IPS-20b (cell line): Measurements from ENCODE around the gene PFDN1.

Source experiments
- H3K27ac ChIP-seq: one replicate; pipeline ENCODE4 v1.5.1; 2013; ENCODE audit warnings: low read length
- H3K27me3 ChIP-seq: 2 replicates; pipeline ENCODE4 v1.6.1; 2013; ENCODE audit warnings: mild to moderate bottlenecking, low read length, inconsistent platforms; ENCODE audit not compliant: insufficient read depth
- H3K36me3 ChIP-seq: 2 replicates; pipeline ENCODE4 v1.6.1; 2013; ENCODE audit warnings: low read depth, mild to moderate bottlenecking, inconsistent platforms, low read length, moderate library complexity; ENCODE audit not compliant: insufficient read depth
- H3K4me1 ChIP-seq: 2 replicates; pipeline ENCODE4 v1.6.1; 2013; ENCODE audit warnings: mild to moderate bottlenecking, control low read depth, inconsistent platforms, low read length, moderate library complexity; ENCODE audit not compliant: insufficient read depth
- H3K4me3 ChIP-seq: 2 replicates; pipeline ENCODE4 v1.5.1; 2013; ENCODE audit warnings: mild to moderate bottlenecking, low read length, inconsistent platforms
- H3K9ac ChIP-seq: 2 replicates; pipeline ENCODE4 v1.6.1; 2013; ENCODE audit warnings: low read depth, mild to moderate bottlenecking, inconsistent platforms, low read length, moderate library complexity
- H3K9me3 ChIP-seq: 2 replicates; pipeline ENCODE4 v1.6.1; 2013; ENCODE audit warnings: mild to moderate bottlenecking, low read depth, low read length, inconsistent platforms; ENCODE audit not compliant: insufficient read depth

PFDN1 gene

DNA sequence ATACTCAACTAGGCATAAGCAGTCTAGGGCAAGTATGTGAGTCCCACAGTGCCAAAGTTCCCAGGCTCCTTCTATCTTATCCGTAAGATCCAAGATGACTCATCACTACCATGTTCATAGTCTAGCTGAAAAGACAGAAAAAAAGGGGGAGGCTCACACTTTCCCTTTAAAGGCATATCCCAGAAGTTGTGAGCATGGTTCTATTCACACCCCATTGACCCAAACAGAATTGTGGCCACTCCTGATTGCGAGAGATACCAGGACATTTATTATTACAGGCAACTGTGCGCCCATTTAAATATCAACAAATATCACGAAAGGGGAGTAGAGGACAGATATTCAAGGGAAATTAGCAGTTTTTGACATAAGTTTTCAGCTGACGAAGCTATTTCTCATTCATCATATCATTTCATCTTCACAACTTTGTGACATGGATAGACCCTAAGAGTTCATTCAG, 8.1 kb upstream of the PFDN1 start:
- no peaks in the 10 kb centered on the region for H3K36me3 ChIP-seq
- H3K27me3 ChIP-seq: no peaks in the 10 kb centered on the region
- H3K9ac ChIP-seq: no peak overlapping the region
- H3K4me1 ChIP-seq: peaks cover 7% of the 10 kb centered on the region; the same call in 1 of the 2 replicates
- no peaks in the 10 kb centered on the region for H3K9me3 ChIP-seq
- no peak overlapping the region for H3K4me3 ChIP-seq
- H3K27ac ChIP-seq: no peak overlapping the region

DNA sequence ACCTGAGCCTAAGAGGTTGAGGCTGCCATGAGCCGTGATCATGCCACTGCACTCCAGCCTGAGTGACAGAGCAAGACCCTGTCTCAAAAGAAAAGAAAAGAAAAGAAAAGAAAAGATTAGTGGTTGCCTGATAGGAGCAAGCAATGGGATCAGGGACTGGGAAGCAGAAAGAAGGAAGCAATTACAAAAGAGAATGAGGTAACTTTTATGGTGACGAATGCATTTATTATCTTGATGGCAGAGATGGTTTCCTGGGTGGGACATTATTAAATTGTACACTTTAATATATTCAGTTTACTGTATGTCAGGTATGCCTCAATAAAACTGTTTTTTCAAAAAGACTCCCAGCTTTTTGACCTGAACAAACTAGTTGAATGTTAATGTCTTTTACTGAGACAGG, 7.5 kb upstream of the PFDN1 start:
- H3K27ac ChIP-seq: no peak overlapping the region
- no peaks in the 10 kb centered on the region for H3K27me3 ChIP-seq
- no peak overlapping the region for H3K9ac ChIP-seq
- no peak overlapping the region for H3K4me3 ChIP-seq
- peaks cover 7% of the 10 kb centered on the region; the same call in 1 of the 2 replicates for H3K4me1 ChIP-seq
- no peaks in the 10 kb centered on the region for H3K36me3 ChIP-seq
- no peaks in the 10 kb centered on the region for H3K9me3 ChIP-seq

DNA sequence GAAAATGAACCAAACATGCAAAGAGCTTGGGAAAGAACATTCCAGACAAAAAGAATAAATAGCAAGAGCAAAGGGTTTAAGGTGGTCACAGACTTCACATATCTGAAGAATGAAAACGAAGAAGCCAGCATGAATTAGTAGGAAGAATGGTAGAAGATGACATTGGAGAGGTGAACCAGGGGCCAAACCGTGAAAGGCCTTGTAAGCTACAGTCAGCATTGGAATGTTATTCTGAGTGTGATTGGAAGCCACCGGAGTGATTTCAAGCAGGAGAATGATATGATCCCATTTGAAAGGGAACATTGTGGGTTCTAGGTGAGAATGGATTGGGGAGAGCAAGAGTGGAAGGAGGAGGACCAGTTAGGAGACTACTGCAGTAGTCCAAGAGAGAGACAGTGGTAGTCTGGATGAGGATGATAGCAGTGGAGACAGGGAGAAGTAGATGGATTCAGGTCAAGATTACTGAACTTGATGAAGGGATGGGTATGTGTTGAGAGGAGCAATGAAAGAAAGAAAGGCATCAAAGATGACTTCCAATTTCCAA, 6.9 kb upstream of the PFDN1 start:
- Histone ChIP-seq H3K9me3 (no peaks in the 10 kb centered on the region), H3K27ac (no peak overlapping the region), H3K36me3 (no peaks in the 10 kb centered on the region)

DNA sequence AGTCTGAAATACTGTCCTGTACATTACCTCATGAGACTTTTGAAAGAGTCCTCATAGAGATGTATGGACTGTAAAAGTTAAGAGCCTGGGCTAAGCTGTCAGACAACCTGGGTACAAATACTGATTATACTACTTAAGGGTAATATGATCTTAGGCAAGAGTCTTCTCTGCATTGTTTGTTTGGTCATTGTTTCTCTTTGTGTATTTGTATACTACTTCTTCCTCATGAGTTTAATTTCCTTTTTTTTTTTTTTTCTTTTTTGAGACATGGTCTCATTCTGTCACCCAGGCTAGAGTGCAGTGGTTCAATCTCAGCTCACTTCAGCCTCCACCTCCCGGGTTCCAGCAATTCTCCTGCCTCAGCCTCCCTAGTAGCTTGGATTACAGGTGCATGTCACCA, 2.6 kb upstream of the PFDN1 start:
- no peaks in the 10 kb centered on the region for H3K36me3 ChIP-seq
- H3K9me3 ChIP-seq: no peaks in the 10 kb centered on the region
- no peak overlapping the region for H3K27ac ChIP-seq
- H3K4me3 ChIP-seq: no peak overlapping the region
- peaks cover 6% of the 10 kb centered on the region; the same call in 1 of the 2 replicates for H3K4me1 ChIP-seq
- H3K27me3 ChIP-seq: no peaks in the 10 kb centered on the region
- no peak overlapping the region for H3K9ac ChIP-seq

More for the DNA sequence above, 6.9 kb upstream of the PFDN1 start:
- Histone ChIP-seq H3K9ac (no peak overlapping the region), H3K4me3 (no peak overlapping the region), H3K4me1 (peaks cover 7% of the 10 kb centered on the region; the same call in 1 of the 2 replicates), H3K27me3 (no peaks in the 10 kb centered on the region)

DNA sequence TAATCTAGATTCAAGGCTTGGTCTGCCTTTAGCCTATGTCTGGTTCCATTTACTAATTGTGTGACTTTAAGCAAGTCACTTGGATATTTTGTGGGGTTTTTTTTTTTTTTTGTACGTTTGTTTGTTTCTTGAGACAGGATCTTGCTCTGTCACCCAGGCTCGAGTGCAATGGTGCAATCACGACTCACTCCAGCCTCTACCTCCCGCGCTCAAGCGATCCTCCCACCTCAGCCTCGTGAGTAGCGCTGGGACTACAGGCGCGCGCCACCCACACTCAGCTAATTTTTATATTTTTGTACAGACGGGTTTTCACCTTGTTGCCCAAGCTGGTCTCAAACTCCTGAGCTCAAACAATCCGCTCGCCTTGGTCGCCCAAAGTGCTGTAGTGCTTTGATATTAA, 1.1 kb upstream of the PFDN1 start:
- H3K4me1 ChIP-seq: peaks cover 6% of the 10 kb centered on the region; the same call in 1 of the 2 replicates
- no peaks in the 10 kb centered on the region for H3K27me3 ChIP-seq
- no peak overlapping the region for H3K9ac ChIP-seq
- H3K4me3 ChIP-seq: no peak overlapping the region
- H3K27ac ChIP-seq: no peak overlapping the region
- H3K36me3 ChIP-seq: peaks cover 10% of the 10 kb centered on the region; the same call in 1 of the 2 replicates
- no peaks in the 10 kb centered on the region for H3K9me3 ChIP-seq

DNA sequence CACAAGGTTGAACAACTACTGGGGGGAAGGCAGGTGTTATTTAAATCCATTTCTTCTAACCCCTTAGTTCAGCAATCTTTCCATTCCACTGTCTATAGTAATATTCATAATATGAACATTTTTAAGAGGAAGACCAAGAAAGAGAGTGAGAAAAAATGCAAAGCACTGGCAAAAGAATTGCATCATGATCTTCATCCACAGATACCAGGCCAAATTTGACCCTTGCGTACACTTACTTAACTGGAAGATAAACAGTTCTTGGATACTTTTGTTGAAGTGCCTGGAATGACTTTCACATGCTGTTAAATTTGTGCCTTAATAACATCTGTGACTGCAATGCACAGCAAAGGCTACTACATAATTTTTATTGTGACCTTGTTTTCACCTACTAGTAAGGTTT, 1.8 kb downstream of the PFDN1 start:
- Histone ChIP-seq H3K4me1 (peaks cover 9% of the 10 kb centered on the region), H3K9ac (no peak overlapping the region), H3K36me3 (peaks cover 24% of the 10 kb centered on the region), H3K4me3 (no peak overlapping the region), H3K9me3 (no peaks in the 10 kb centered on the region), H3K27ac (no peak overlapping the region), H3K27me3 (no peaks in the 10 kb centered on the region)

DNA sequence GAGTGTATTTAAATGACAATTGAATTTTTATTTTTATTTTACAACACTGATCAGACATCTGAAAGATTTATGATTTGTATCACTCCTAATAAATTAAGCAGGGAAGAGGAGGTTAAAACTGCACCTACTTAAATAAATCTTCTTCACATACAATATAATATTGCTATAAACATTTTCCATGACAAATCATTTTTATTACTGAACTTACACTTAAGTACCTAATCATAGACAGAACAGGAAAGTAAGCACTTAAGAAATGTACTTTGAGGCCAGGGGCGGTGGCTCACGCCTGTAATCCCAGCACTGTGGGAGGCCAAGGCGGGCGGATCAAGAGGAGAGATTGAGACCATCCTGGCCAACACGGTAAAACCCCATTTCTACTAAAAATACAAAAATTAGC, 3.8 kb downstream of the PFDN1 start:
- H3K4me3 ChIP-seq: no peak overlapping the region
- H3K9ac ChIP-seq: no peak overlapping the region
- no peaks in the 10 kb centered on the region for H3K9me3 ChIP-seq
- peaks cover 24% of the 10 kb centered on the region for H3K36me3 ChIP-seq
- no peak overlapping the region for H3K27ac ChIP-seq
- H3K27me3 ChIP-seq: no peaks in the 10 kb centered on the region
- peaks cover 9% of the 10 kb centered on the region for H3K4me1 ChIP-seq

DNA sequence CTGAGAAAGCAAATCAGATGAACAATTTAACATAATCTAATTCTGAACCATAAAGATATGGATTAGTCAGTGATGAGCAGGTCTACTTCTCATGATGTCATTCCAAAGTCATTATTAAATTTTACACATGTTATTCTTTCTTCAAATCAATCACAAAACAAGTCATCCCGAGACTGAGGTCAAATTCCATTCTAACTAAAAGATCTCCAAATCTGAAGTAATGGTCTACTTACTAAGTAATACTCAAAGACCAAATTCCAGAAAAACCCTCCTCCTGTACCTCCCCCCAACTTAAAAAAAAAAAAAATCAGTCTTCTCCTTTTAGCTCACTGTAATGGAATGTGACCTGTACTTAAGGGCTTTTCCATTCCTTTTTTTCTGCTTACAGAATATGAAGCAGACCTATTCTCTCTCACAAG, 4.7 kb downstream of the PFDN1 start:
- no peaks in the 10 kb centered on the region for H3K27me3 ChIP-seq
- H3K9ac ChIP-seq: no peak overlapping the region
- H3K9me3 ChIP-seq: no peaks in the 10 kb centered on the region
- peaks cover 15% of the 10 kb centered on the region for H3K4me1 ChIP-seq
- peaks cover 24% of the 10 kb centered on the region for H3K36me3 ChIP-seq
- no peak overlapping the region for H3K27ac ChIP-seq
- H3K4me3 ChIP-seq: no peak overlapping the region

DNA sequence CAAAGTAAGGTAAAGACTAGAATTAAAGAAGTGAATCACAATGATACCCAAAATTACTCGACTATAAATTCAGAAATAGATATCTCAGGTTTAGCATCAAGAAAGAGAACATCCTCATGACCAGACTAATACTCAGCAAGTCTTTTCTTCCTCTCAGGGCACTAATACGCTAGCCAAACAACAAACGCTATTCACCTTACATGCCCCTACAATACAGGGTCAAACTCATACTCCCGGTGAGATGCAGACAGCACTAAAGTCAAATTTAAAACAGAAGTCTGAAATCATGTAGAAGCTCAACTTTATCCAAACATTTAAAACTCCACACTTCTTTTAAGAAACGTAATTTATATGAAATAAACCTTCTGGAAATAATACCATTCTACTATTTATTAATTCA, 5.6 kb downstream of the PFDN1 start:
- H3K9ac ChIP-seq: no peak overlapping the region
- no peaks in the 10 kb centered on the region for H3K27me3 ChIP-seq
- H3K9me3 ChIP-seq: no peaks in the 10 kb centered on the region
- H3K4me3 ChIP-seq: no peak overlapping the region
- no peak overlapping the region for H3K27ac ChIP-seq
- peaks cover 18% of the 10 kb centered on the region for H3K4me1 ChIP-seq
- H3K36me3 ChIP-seq: peaks cover 24% of the 10 kb centered on the region

DNA sequence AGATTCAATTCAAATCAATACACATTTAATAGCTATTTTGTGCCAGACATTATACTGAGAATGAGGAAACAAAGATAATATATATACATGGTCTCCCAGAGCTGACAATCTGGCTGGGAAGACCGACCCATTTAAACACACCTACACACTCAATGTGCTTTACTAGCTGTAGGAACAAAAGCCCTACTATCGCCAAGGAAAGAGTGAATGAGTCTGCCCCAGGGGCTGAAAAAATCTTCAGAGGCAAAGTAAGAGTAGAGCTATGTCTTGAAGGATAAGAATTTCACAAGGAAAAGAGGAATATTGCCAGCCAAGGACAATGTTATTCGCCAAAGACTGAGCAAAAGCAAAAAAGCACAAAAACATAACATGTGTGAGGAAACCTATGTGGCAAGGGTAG, 6.6 kb downstream of the PFDN1 start:
- Histone ChIP-seq H3K9me3 (no peaks in the 10 kb centered on the region), H3K36me3 (peaks cover 24% of the 10 kb centered on the region), H3K4me1 (peaks cover 13% of the 10 kb centered on the region; the same call in 1 of the 2 replicates), H3K27me3 (no peaks in the 10 kb centered on the region), H3K9ac (no peak overlapping the region), H3K27ac (no peak overlapping the region), H3K4me3 (no peak overlapping the region)

DNA sequence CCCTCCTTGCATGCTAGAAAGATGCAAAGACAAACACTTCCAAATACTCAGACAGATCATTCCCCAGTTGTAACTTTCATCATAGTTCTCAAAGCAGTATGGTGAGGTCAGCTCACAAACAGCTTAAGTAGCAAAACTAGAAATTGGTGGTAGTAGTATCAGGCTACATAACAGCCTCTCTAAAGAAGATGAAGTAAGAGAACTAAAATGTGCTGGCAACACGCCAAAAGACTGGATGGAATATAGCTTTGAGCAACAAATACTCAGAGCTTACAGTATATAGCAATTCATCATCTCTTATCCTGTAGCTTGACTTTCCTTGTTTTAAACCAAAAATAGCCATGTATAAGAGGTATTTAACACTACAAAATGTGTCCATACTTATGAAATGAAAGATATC, 7.5 kb downstream of the PFDN1 start:
- Histone ChIP-seq H3K27me3 (no peaks in the 10 kb centered on the region), H3K4me3 (no peak overlapping the region), H3K9me3 (no peaks in the 10 kb centered on the region), H3K36me3 (peaks cover 24% of the 10 kb centered on the region), H3K4me1 (peaks cover 13% of the 10 kb centered on the region; the same call in 1 of the 2 replicates), H3K27ac (no peak overlapping the region), H3K9ac (no peak overlapping the region)

DNA sequence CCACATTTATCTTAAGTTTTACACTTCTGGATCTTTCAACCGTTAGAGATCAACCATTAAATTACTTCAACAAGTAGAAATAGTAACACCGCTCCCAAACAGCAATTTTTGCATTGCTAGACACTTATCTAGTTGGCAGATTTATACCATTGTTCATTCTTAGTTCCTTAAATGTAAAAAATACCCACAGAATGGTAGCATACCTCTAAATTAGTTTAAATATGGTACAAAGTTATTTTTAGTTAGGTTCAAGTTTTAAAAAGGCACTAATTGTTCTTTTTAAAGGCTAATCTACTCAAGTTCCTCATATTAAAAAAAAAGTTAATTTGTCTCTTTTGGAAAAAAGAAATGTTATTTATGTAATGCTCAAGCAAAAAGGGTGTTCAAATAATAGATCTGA, 8.1 kb downstream of the PFDN1 start:
- H3K36me3 ChIP-seq: peaks cover 22% of the 10 kb centered on the region
- no peak overlapping the region for H3K9ac ChIP-seq
- no peaks in the 10 kb centered on the region for H3K9me3 ChIP-seq
- peaks cover 13% of the 10 kb centered on the region; the same call in 1 of the 2 replicates for H3K4me1 ChIP-seq
- H3K27ac ChIP-seq: no peak overlapping the region
- H3K4me3 ChIP-seq: no peak overlapping the region
- no peaks in the 10 kb centered on the region for H3K27me3 ChIP-seq
